ENCODE results near the gene SNRNP25. TPM values are rescaled to one million over a fixed set of nuclear protein-coding genes. Genes with fewer than 3 reads are reported as not detected.

SNRNP25 gene
- total and polyA plus RNA-seq, 2 of the 8 experiments (the other 6 are each of a cell fraction or from before 2014, with no cell fraction given): 53.0 to 58.4 TPM

- Histone ChIP-seq H3K23ac (ENCODE audit: insufficient read length) (no peak overlapping the region), H3K4ac (replicated peaks; ENCODE audit: insufficient read length, low read depth, low read length) (no peak overlapping the region), H2BK20ac (ENCODE audit: low read length) (no peak overlapping the region), H4K91ac (replicated peaks; ENCODE audit: insufficient read length, low read length) (no peak overlapping the region), H3K36me3 (ENCODE audit: control insufficient read depth in 2 of 4, insufficient read depth in 4 of 4, low read length in 3 of 4) (peaks cover 7 to 13% (median 11%) of the 10 kb centered on the region in 4 experiments; a peak in 7 of 8 replicates), H3K79me2 (ENCODE audit: control insufficient read depth in 1 of 2, insufficient read depth in 2 of 2, low read length in 2 of 2) (no peaks in the 10 kb centered on the region), H4K5ac (ENCODE audit: insufficient read length, low read depth, low read length) (no peak overlapping the region), H2BK12ac (ENCODE audit: low read depth, low read length) (no peak overlapping the region), H3K23me2 (ENCODE audit: low read depth, low read length) (no peaks in the 10 kb centered on the region), H3K4me1 (replicated peaks in 1 of 4; ENCODE audit: control insufficient read depth in 3 of 4, insufficient read depth in 4 of 4, low read length in 3 of 4) (no peaks in the 10 kb centered on the region; a peak in 2 of 7 replicates), H3K14ac (ENCODE audit: insufficient read length) (no peak overlapping the region), H3K79me1 (ENCODE audit: low read depth, low read length) (no peaks in the 10 kb centered on the region), H3K27ac (ENCODE audit: low read depth, low read length) (no peak overlapping the region), H3K27me3 (replicated peaks in 1 of 4; ENCODE audit: control insufficient read depth in 3 of 4, extremely low read depth in 1 of 4, insufficient read depth in 3 of 4, low read length in 3 of 4) (no peaks in the 10 kb centered on the region), H3K18ac (ENCODE audit: extremely low read depth, low read length) (no peak overlapping the region), H2BK120ac (replicated peaks; ENCODE audit: low read depth, low read length) (no peak overlapping the region), H3K56ac (replicated peaks; ENCODE audit: insufficient read length, low read depth, low read length) (no peak overlapping the region), H4K8ac (ENCODE audit: extremely low read depth, insufficient read depth, low read length) (no peak overlapping the region), H2BK5ac (ENCODE audit: low read depth, low read length) (no peak overlapping the region), H3K4me2 (ENCODE audit: insufficient read depth in 1 of 2, low read depth in 2 of 2, low read length in 2 of 2) (no peak overlapping the region), H2AK5ac (ENCODE audit: low read depth, low read length) (no peak overlapping the region), H2BK15ac (ENCODE audit: low read length) (no peak overlapping the region), H2AFZ (ENCODE audit: low read length) (no peak overlapping the region), H3K9me3 (ENCODE audit: insufficient read depth in 2 of 2, low read depth in 1 of 2, low read length in 1 of 2) (no peaks in the 10 kb centered on the region), H4K20me1 (replicated peaks in 1 of 2; ENCODE audit: control insufficient read depth in 1 of 2, insufficient read depth in 2 of 2, low read length in 2 of 2) (peaks cover 7 to 15% of the 10 kb centered on the region in 2 experiments), H3K9ac (replicated peaks in 1 of 4; ENCODE audit: extremely low read depth in 1 of 4, low read depth in 3 of 4, low read length in 3 of 4) (no peak overlapping the region), H3K4me3 (ENCODE audit: extremely low read depth in 1 of 4, insufficient read depth in 2 of 4, low read depth in 3 of 4, low read length in 4 of 4) (no peak overlapping the region)
- TF ChIP-seq MAX (IDR thresholded peaks at IDR 0.05) (no peak), TEAD4 (IDR thresholded peaks at IDR 0.05; ENCODE audit: low read depth, low read length) (no peak), EZH2 (IDR thresholded peaks at IDR 0.05; ENCODE audit: low read depth, low read length, severe bottlenecking) (no peak), SAP30 (IDR thresholded peaks at IDR 0.05; ENCODE audit: insufficient read depth, insufficient replicate concordance, low read length) (no peak), TAF1 (IDR thresholded peaks at IDR 0.05; ENCODE audit: low read depth, low read length) (no peak), POU5F1 (IDR thresholded peaks at IDR 0.05; ENCODE audit: low read depth, low read length) (no peak)
- POLR2A ChIA-PET (ENCODE audit: partially characterized antibody): interaction anchor here (1.7 to 12.4 kb wide), 3 partner anchors 10 to 21 kb away, joined by 6 to 153 read pairs (median 10); partner anchors contain the start of gene RHBDF1
- no peak for FAIRE-seq
- WGBS, 2 experiments (ENCODE audit: extremely low coverage in 1 of 2, insufficient coverage in 1 of 2, insufficient read length in 1 of 2, insufficient replicate concordance in 2 of 2, low coverage in 1 of 2, low lambda C conversion rate in 2 of 2, missing lambda C conversion rate in 1 of 2): 95% methylated on average over 10 of the region's 14 CpGs; no CpG with 5 or more reads in 1 of the 2 experiments
- CTCF ChIA-PET (ENCODE audit: partially characterized antibody): interaction anchor here (1.3 to 25.7 kb wide), 3 partner anchors 7 to 92 kb away, joined by 3 to 856 read pairs (median 83); partner anchors contain the start of gene RHBDF1
- DNase-seq (ENCODE audit: low read depth in 1 of 2, low spot score in 2 of 2): no peak
Observed at GRCh38 chr16:88613-89012, 35.0 kb downstream of the SNRNP25 start.
